PC-9 (cell line): ENCODE measurements around the gene ROR2. TPM values are rescaled to one million over a fixed set of nuclear protein-coding genes. Genes with fewer than 3 reads are reported as not detected.

Experiments used
- BruUV-seq: library from RNA; stranded (reverse); fragments of 400-500 nt; replicated peaks from 2 replicates; lab custom pipeline; 2021; lab: Mats Ljungman, UMichigan
- CTCF ChIA-PET: fragments of 300-600 bp; sonication (Branson Sonifier 250); formaldehyde crosslinking; loops from one replicate; lab custom pipeline; 2022; ENCODE audit warnings: antibody characterized with exemption; lab: Charles Lee
- POLR2A ChIA-PET: fragments of 300-600 bp; sonication (Branson Sonifier 250); formaldehyde crosslinking; loops from one replicate; lab custom pipeline; 2022; ENCODE audit warnings: antibody characterized with exemption; ENCODE audit not compliant: unreplicated experiment; lab: Charles Lee
- DNase-seq, 2 experiments: peaks; one replicate each; pipeline versions ENCODE4 v3.0.0 to v3.0.0-alpha.2; 2015 to 2022; ENCODE audit warnings: mixed read lengths in 1 of 2
- H2AFZ ChIP-seq: fragments of 200-600 bp; sonication (generic); 2 replicates; pipeline ENCODE4 v1.8.1; 2017; ENCODE audit warnings: antibody characterized with exemption
- H3F3A ChIP-seq: fragments of 200-600 bp; sonication (generic); 2 replicates; pipeline ENCODE4 v1.8.1; 2017; ENCODE audit warnings: antibody characterized with exemption, mild to moderate bottlenecking, low read depth; ENCODE audit not compliant: insufficient read depth
- H3K27ac ChIP-seq: fragments of 200-600 bp; sonication (generic); 2 replicates; pipeline ENCODE4 v1.6.1; 2016; ENCODE audit warnings: mixed run types
- H3K27me3 ChIP-seq: fragments of 200-600 bp; sonication (generic); 2 replicates; pipeline ENCODE4 v1.6.1; 2016; ENCODE audit warnings: low read depth, mixed run types; ENCODE audit not compliant: insufficient read depth
- H3K36me3 ChIP-seq: fragments of 200-600 bp; sonication (generic); 2 replicates; pipeline ENCODE4 v1.6.1; 2016; ENCODE audit warnings: low read depth, mixed run types
- H3K4me1 ChIP-seq: fragments of 200-600 bp; sonication (generic); replicated peaks from 2 replicates; pipeline ENCODE4 v1.6.1; 2016; ENCODE audit warnings: mixed run types; ENCODE audit not compliant: insufficient read depth
- H3K4me2 ChIP-seq: fragments of 200-600 bp; sonication (generic); 2 replicates; pipeline ENCODE4 v1.6.1; 2017; ENCODE audit warnings: mixed run types
- H3K4me3 ChIP-seq: fragments of 200-600 bp; sonication (generic); 2 replicates; pipeline ENCODE4 v1.6.1; 2016; ENCODE audit warnings: mixed run types
- H3K79me2 ChIP-seq: fragments of 200-600 bp; sonication (generic); 2 replicates; pipeline ENCODE4 v1.6.1; 2017; ENCODE audit warnings: low read depth, mixed run types
- H3K9me2 ChIP-seq: fragments of 200-600 bp; sonication (generic); 2 replicates; pipeline ENCODE4 v1.8.1; 2017; ENCODE audit warnings: mild to moderate bottlenecking; ENCODE audit not compliant: insufficient read depth
- H3K9me3 ChIP-seq: fragments of 200-600 bp; sonication (generic); 2 replicates; pipeline ENCODE4 v1.8.1; 2016; ENCODE audit warnings: low read depth; ENCODE audit not compliant: insufficient read depth
- H4K20me1 ChIP-seq: fragments of 200-600 bp; sonication (generic); 2 replicates; pipeline ENCODE4 v1.8.1; 2017; ENCODE audit not compliant: insufficient read depth
- CTCF ChIP-seq: fragments of 200-600 bp; sonication (generic); conservative IDR thresholded peaks from 2 replicates; pipeline ENCODE4 v1.6.1; 2017; ENCODE audit warnings: mixed run types, antibody characterized with exemption, mild to moderate bottlenecking, moderate library complexity
- EZH2 ChIP-seq: fragments of 200-600 bp; sonication (generic); IDR thresholded peaks from 2 replicates; pipeline ENCODE4 v1.8.0; 2017; ENCODE audit warnings: antibody characterized with exemption, low read depth
- intact Hi-C: fragments of 100-400 bp; cut with micrococcal nuclease; formaldehyde crosslinking; loops from one replicate; pipeline ENCODE4 v1.10.0; 2022; ENCODE audit not compliant: unreplicated experiment
- total RNA-seq: library from RNA; stranded (reverse); gene quantifications from 2 replicates; pipeline ENCODE4 v1.2.3, GENCODE V29; 2021

ROR2 gene
- total RNA-seq, 1 experiment from 2014 or later = not detected

- Histone ChIP-seq H4K20me1 (no peaks in the 10 kb centered on the region), H3F3A (no peaks in the 10 kb centered on the region), H3K27me3 (peaks cover 21% of the 10 kb centered on the region; the same call in 1 of the 2 replicates), H3K4me2 (no peak overlapping the region), H3K4me3 (no peak overlapping the region), H2AFZ (no peak overlapping the region), H3K27ac (no peak overlapping the region), H3K9me3 (no peaks in the 10 kb centered on the region), H3K79me2 (no peaks in the 10 kb centered on the region), H3K9me2 (no peaks in the 10 kb centered on the region), H3K4me1 (no peaks in the 10 kb centered on the region), H3K36me3 (no peaks in the 10 kb centered on the region)
- ChIA-PET CTCF (no interaction called here), POLR2A (no interaction called here)
- intact Hi-C loops = no loop called here
- DNase-seq = no peak
- no peak for TF ChIP-seq EZH2
- TF ChIP-seq CTCF = no peak
- no TSS peak for BruUV-seq
Measured at GRCh38 chr9:91732187-91733005, 217.6 kb downstream of the ROR2 start.

GRCh38 chr9:91730806-91731205 lies 219.2 kb downstream of the ROR2 start:
- H3K27me3 ChIP-seq = peaks cover 6% of the 10 kb centered on the region; the same call in 1 of the 2 replicates
- DNase-seq = no peak
- POLR2A ChIA-PET = no interaction called here
- TF ChIP-seq EZH2 = no peak
- CTCF ChIA-PET = no interaction called here
- H3K9me3 ChIP-seq = no peaks in the 10 kb centered on the region
- intact Hi-C loops = no loop called here
- H2AFZ ChIP-seq = no peak overlapping the region
- no peaks in the 10 kb centered on the region for H3K9me2 ChIP-seq
- H3K4me2 ChIP-seq = no peak overlapping the region
- no TSS peak for BruUV-seq
- no peaks in the 10 kb centered on the region for H4K20me1 ChIP-seq
- H3K4me3 ChIP-seq = no peak overlapping the region
- no peak overlapping the region for H3K27ac ChIP-seq
- no peaks in the 10 kb centered on the region for H3K36me3 ChIP-seq
- H3K4me1 ChIP-seq = no peaks in the 10 kb centered on the region
- no peaks in the 10 kb centered on the region for H3F3A ChIP-seq
- H3K79me2 ChIP-seq = no peaks in the 10 kb centered on the region

- no TSS peak for BruUV-seq
- H3K36me3 ChIP-seq = no peaks in the 10 kb centered on the region
- no peaks in the 10 kb centered on the region for H3K79me2 ChIP-seq
- no peak overlapping the region for H3K27ac ChIP-seq
- CTCF ChIA-PET = no interaction called here
- POLR2A ChIA-PET = no interaction called here
- no peak for TF ChIP-seq EZH2
- TF ChIP-seq CTCF = no peak
- H3K4me3 ChIP-seq = no peak overlapping the region
- intact Hi-C loops = loop anchor here (5.0 kb wide), 1 partner anchor 47 kb away; no protein-coding TSS in a partner anchor
- no peak overlapping the region for H3K4me2 ChIP-seq
- no peaks in the 10 kb centered on the region for H3K9me2 ChIP-seq
- no peaks in the 10 kb centered on the region for H3F3A ChIP-seq
- no peaks in the 10 kb centered on the region for H3K4me1 ChIP-seq
- no peaks in the 10 kb centered on the region for H3K27me3 ChIP-seq
- no peak overlapping the region for H2AFZ ChIP-seq
- H4K20me1 ChIP-seq = no peaks in the 10 kb centered on the region
- no peak for DNase-seq
- H3K9me3 ChIP-seq = no peaks in the 10 kb centered on the region
Measured at GRCh38 chr9:91729558-91729842, 220.5 kb downstream of the ROR2 start.
